Spleen (tissue), 11 donors: Measurements from ENCODE around the gene QPCT. TPM values are rescaled to one million over a fixed set of nuclear protein-coding genes. Genes with fewer than 3 reads are reported as not detected.

Experiments used
- DNase-seq: peaks from one replicate; pipeline ENCODE4 v3.0.0-alpha.2; 2020
- H3K27ac ChIP-seq, 8 donors: fragments of 200-600 bp; sonication (generic) in 7 of 8; 1 replicate in 4 of 8; 2 replicates in 4 of 8; pipeline versions ENCODE4 v1.5.0 to v1.8.0; 2016 to 2021; ENCODE audit warnings: inconsistent platforms in 4 of 8, mild to moderate bottlenecking in 4 of 8, moderate library complexity in 1 of 8
- H3K27me3 ChIP-seq, 7 donors: fragments of 200-600 bp; sonication (generic) in 6 of 7; replicated peaks in 1 of 7; 1 replicate in 4 of 7; 2 replicates in 3 of 7; pipeline versions ENCODE4 v1.5.0 to v1.8.0; 2016 to 2021; ENCODE audit warnings: inconsistent platforms in 3 of 7, mild to moderate bottlenecking in 1 of 7
- H3K36me3 ChIP-seq, 6 donors: fragments of 200-600 bp; sonication (generic) in 5 of 6; 1 replicate in 4 of 6; 2 replicates in 2 of 6; pipeline versions ENCODE4 v1.5.0 to v1.8.0; 2016 to 2021; ENCODE audit warnings: inconsistent platforms in 2 of 6
- H3K4me1 ChIP-seq, 6 donors: fragments of 200-600 bp; sonication (generic) in 5 of 6; 1 replicate in 3 of 6; 2 replicates in 3 of 6; pipeline versions ENCODE4 v1.5.0 to v1.8.0; 2016 to 2021; ENCODE audit warnings: inconsistent platforms in 3 of 6
- H3K4me3 ChIP-seq, 8 donors: fragments of 200-600 bp; sonication (generic) in 7 of 8; 1 replicate in 4 of 8; 2 replicates in 4 of 8; pipeline versions ENCODE4 v1.5.0 to v1.8.0; 2016 to 2021; ENCODE audit warnings: inconsistent platforms in 4 of 8, mild to moderate bottlenecking in 4 of 8, moderate library complexity in 2 of 8
- H3K9me3 ChIP-seq, 8 donors: fragments of 200-600 bp; sonication (generic) in 7 of 8; 1 replicate in 4 of 8; 2 replicates in 4 of 8; pipeline versions ENCODE4 v1.5.0 to v1.8.0; 2016 to 2021; ENCODE audit warnings: inconsistent platforms in 4 of 8
- POLR2A ChIP-seq, 3 donors: fragments of 450-650 bp; IDR thresholded peaks; one replicate each; pipeline ENCODE4 v1.5.1; 2017; ENCODE audit warnings: antibody characterized with exemption in 3 of 3, mild to moderate bottlenecking in 1 of 3
- POLR2AphosphoS5 ChIP-seq, 3 donors: sonication (generic); formaldehyde crosslinking; IDR thresholded peaks; one replicate each; pipeline ENCODE4 v1.5.1; 2017; ENCODE audit warnings: antibody characterized with exemption in 3 of 3
- WGBS, 5 donors: extraction: QIAGEN DNeasy Blood & Tissue Kit in 3 of 5; methylation state at CpG; one replicate each; pipeline versions ENCODE4 v1.1.5 to v1.1.7; 2013 to 2018; 5-methylcytosine and 5-hydroxymethylcytosine counted together
- intact Hi-C: fragments of 100-400 bp; cut with DNase I; formaldehyde crosslinking; loops from one replicate; pipeline ENCODE4 v1.15.0; 2023; ENCODE audit warnings: low total_unique reads
- polyA plus RNA-seq, 3 donors: library from polyadenylated mRNA; stranded (reverse); fragments of 200-250 nt; gene quantifications; one replicate each; pipeline ENCODE4 v1.2.1, GENCODE V29; 2013
- total RNA-seq, 7 donors: library from RNA; depleted of rRNA in 3 of 7; stranded (reverse); fragments of >200 nt in 3 of 7; fragmentation: NEBNext Ultra II Directional in 4 of 7; extraction: Animal tissue kit (Norgen Biotek cat#: 25700) in 4 of 7; gene quantifications; one replicate each; pipeline versions ENCODE4 v1.1.0 to v1.2.1, GENCODE V29; 2016 to 2021
- TF ChIP-seq, protein P1 (sequence below), 11 experiments: fragments of 200-600 bp in 7 of 11; fragments of 450-650 bp in 4 of 11; sonication (generic) in 4 of 11; IDR thresholded peaks in 8 of 11; conservative IDR thresholded peaks in 3 of 11; 1 replicate in 7 of 11; 2 replicates in 4 of 11; pipeline versions ENCODE4 v1.4.0 to v1.8.0; 2016 to 2021; ENCODE audit warnings: antibody characterized with exemption in 11 of 11, inconsistent platforms in 4 of 11, mild to moderate bottlenecking in 1 of 11
- donor health status: healthy with polysubstance abuse.
- donor health status: DM: no; HTN: no; CAD: no; lungs with moderate emphysema.
- donor health status: DM: no; HTN: no; CAD: no.
- donor health status: Bipolar disorder and iron deficiency.
- donor health status: healthy.
- donor health status: DM: no; HTN: no; CAD: no.
- donor health status: DM: yes; HTN: yes; CAD: no.

The QPCT gene
- total and polyA plus RNA-seq, 10 donors, result 4.2 to 46.0 (median 19.4) TPM

DNA sequence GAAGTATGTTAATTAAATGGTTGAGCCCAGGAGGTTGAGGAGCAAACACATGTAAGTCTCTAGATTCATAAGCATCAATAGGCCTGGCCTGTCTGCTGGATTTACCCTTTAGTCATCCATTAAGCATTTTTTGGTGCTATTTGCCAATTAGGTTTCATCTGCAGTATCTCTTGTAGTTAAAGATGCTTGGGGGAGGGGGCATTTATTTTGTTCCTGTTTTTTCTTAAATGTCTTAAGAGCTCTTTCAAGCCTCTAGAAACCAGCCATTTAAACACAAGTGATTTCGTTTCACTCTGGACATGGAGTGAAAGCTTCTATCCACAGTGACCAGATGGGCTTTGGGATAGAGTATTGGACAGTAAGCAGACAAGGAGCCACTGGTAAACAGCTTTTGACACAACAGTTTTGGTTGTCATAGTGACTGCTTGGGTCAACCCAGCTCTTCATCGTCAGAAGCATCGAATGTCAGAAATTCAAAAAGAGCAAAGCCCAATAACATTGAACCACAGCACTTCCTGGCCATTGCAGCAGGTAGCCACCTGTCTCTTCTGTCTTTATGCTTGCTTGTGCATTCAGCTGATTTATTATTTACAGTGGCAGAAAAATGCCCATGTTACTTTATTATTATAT lies 4.9 kb downstream of the QPCT start:
- DNase-seq, result no peak
- peaks cover 0 to 20% (median 0%) of the 10 kb centered on the region in 6 donors for H3K36me3 ChIP-seq
- H3K27me3 ChIP-seq, result peaks cover 0 to 11% (median 0%) of the 10 kb centered on the region in 7 donors
- intact Hi-C loops, result no loop called here
- TF ChIP-seq, protein P1, sequence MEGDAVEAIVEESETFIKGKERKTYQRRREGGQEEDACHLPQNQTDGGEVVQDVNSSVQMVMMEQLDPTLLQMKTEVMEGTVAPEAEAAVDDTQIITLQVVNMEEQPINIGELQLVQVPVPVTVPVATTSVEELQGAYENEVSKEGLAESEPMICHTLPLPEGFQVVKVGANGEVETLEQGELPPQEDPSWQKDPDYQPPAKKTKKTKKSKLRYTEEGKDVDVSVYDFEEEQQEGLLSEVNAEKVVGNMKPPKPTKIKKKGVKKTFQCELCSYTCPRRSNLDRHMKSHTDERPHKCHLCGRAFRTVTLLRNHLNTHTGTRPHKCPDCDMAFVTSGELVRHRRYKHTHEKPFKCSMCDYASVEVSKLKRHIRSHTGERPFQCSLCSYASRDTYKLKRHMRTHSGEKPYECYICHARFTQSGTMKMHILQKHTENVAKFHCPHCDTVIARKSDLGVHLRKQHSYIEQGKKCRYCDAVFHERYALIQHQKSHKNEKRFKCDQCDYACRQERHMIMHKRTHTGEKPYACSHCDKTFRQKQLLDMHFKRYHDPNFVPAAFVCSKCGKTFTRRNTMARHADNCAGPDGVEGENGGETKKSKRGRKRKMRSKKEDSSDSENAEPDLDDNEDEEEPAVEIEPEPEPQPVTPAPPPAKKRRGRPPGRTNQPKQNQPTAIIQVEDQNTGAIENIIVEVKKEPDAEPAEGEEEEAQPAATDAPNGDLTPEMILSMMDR (IDR thresholded peaks at IDR 0.05 in 8 of 11, conservative IDR thresholded peaks at IDR 0.05 in 3 of 11), result no peak
- TF ChIP-seq POLR2AphosphoS5 (IDR thresholded peaks at IDR 0.05) (no peak), POLR2A (IDR thresholded peaks at IDR 0.05) (no peak)
- 40 to 66% (median 52%) methylated on average over 3 of the region's 3 CpGs for WGBS, 5 donors
- H3K9me3 ChIP-seq, result no peaks in the 10 kb centered on the region
- no peak overlapping the region for H3K4me3 ChIP-seq
- H3K27ac ChIP-seq, result peak overlapping the region in 3 of 8 donors; percentile 13 to 57 (median 46)
- H3K4me1 ChIP-seq, result peaks cover 0 to 57% (median 19%) of the 10 kb centered on the region in 6 donors

DNA sequence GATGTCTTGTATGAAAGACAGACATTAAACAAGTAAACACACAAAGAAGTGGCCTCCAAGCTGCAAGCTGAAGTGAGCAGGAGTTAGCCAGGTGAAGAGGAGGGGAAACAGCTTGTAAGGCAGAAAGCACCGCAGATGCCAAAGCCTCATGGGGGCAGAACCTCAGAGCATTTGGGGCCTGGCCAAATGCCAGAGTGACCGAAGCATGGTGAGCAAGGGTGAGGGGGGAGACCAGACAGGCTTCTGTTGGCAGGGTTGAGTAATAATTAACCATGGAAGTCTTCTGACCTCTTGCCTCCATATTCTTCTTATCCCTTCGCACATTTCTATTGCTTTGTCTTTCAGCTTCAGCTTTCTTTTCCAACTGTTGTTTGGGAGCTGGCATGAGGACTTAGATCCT lies 5.6 kb downstream of the QPCT start:
- no peak for DNase-seq
- WGBS, 5 donors, result 43 to 59% (median 52%) methylated on average over 3 of the region's 3 CpGs
- intact Hi-C loops, result no loop called here

DNA sequence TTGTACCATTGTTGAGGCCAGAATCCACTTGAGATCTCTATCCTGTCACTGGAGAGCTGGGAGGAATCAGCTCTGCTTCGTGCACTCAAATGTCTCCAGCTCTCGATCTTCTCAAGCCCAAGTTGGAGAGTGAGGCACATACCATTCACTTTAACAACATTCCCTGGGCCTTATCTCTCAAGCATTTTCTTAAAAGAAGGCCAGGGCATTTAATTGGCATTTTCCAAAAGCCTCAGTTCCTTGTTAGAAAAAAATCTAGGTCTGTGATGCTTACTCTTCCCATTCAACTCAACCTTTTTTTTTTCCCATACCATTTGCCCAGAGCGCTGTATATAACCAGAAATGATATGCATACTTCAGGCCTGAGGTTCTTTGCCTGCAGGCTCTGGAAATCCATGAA lies 10.1 kb downstream of the QPCT start:
- WGBS, 5 donors, result 75 to 86% (median 82%) methylated on average over 3 of the region's 3 CpGs
- Histone ChIP-seq H3K4me3 (no peak overlapping the region), H3K9me3 (no peaks in the 10 kb centered on the region), H3K27ac (no peak overlapping the region), H3K27me3 (no peaks in the 10 kb centered on the region), H3K36me3 (peaks cover 0 to 36% (median 0%) of the 10 kb centered on the region in 6 donors), H3K4me1 (peaks cover 0 to 20% (median 6%) of the 10 kb centered on the region in 6 donors)
- no peak for DNase-seq
- TF ChIP-seq, protein P1 (IDR thresholded peaks at IDR 0.05 in 8 of 11, conservative IDR thresholded peaks at IDR 0.05 in 3 of 11), result no peak
- TF ChIP-seq POLR2A (IDR thresholded peaks at IDR 0.05) (no peak), POLR2AphosphoS5 (IDR thresholded peaks at IDR 0.05) (no peak)
- intact Hi-C loops, result no loop called here

More for the DNA sequence above, 5.6 kb downstream of the QPCT start:
- H3K9me3 ChIP-seq, result no peaks in the 10 kb centered on the region
- peaks cover 0 to 4% (median 0%) of the 10 kb centered on the region in 7 donors for H3K27me3 ChIP-seq
- H3K27ac ChIP-seq, result peak overlapping the region in 3 of 8 donors; percentile 13 to 57 (median 46)
- TF ChIP-seq POLR2AphosphoS5 (IDR thresholded peaks at IDR 0.05) (no peak), POLR2A (IDR thresholded peaks at IDR 0.05) (no peak)
- TF ChIP-seq, protein P1 (IDR thresholded peaks at IDR 0.05 in 8 of 11, conservative IDR thresholded peaks at IDR 0.05 in 3 of 11), result no peak
- H3K4me1 ChIP-seq, result peaks cover 0 to 50% (median 14%) of the 10 kb centered on the region in 6 donors
- no peak overlapping the region for H3K4me3 ChIP-seq
- peaks cover 0 to 27% (median 0%) of the 10 kb centered on the region in 6 donors for H3K36me3 ChIP-seq

DNA sequence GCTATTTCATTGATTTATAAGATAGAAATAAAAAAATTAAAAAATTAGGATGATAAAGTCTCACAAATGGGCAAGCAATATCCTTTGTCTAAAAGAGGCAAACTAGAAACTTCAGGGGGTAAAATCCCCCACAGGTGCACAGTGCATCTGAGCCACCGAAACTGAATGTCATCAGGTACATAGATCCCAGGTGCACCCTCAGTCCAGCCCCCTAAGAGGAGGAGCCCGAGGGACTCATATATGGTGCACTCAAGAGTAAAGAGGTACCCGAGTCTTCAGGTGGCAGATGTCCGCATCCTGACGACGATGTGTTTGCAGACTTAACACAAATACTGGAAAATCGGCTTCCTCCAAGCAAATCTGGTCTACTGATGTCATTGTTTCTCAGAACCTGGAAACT lies 11.3 kb downstream of the QPCT start:
- Histone ChIP-seq H3K4me3 (no peak overlapping the region), H3K36me3 (peaks cover 0 to 48% (median 0%) of the 10 kb centered on the region in 6 donors), H3K27ac (no peak overlapping the region), H3K27me3 (no peaks in the 10 kb centered on the region), H3K9me3 (no peaks in the 10 kb centered on the region), H3K4me1 (peaks cover 0 to 8% (median 0%) of the 10 kb centered on the region in 6 donors)
- no peak for DNase-seq
- no peak for TF ChIP-seq POLR2AphosphoS5 (IDR thresholded peaks at IDR 0.05)
- TF ChIP-seq POLR2A (IDR thresholded peaks at IDR 0.05), result no peak
- TF ChIP-seq, protein P1 (IDR thresholded peaks at IDR 0.05 in 8 of 11, conservative IDR thresholded peaks at IDR 0.05 in 3 of 11), result no peak
- intact Hi-C loops, result no loop called here
- 78 to 87% (median 85%) methylated on average over 7 of the region's 7 CpGs for WGBS, 5 donors
